EL (cell line): ENCODE data around the gene TMC4.
A peak's percentile ranks its signal among the peaks of the same experiment; 100 is the strongest.

Experiments used
- DNase-seq: peaks from one replicate; pipeline ENCODE4 v3.0.0-alpha.2; 2016

Gene TMC4

GRCh38 chr19:54152878-54153524 is 20.0 kb downstream of the TMC4 start:
- DNase-seq = no peak

DNA sequence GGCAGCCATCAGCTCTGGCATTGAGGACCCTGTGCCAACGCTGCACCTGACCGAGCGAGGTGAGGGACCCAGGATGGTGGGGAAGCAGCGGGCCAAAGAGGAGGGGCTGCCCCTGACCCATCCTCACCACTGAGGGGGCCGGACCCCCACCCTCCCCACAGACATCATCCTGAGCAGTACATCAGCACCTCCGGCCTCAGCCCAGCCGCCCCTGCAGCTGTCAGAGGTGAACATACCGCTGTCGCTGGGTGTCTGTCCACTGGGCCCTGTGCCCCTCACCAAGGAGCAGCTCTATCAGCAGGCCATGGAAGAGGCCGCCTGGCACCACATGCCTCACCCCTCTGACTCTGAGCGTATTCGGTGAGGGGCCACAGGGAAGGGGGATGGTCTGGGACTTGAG is 20.7 kb downstream of the TMC4 start:
- no peak for DNase-seq

DNA sequence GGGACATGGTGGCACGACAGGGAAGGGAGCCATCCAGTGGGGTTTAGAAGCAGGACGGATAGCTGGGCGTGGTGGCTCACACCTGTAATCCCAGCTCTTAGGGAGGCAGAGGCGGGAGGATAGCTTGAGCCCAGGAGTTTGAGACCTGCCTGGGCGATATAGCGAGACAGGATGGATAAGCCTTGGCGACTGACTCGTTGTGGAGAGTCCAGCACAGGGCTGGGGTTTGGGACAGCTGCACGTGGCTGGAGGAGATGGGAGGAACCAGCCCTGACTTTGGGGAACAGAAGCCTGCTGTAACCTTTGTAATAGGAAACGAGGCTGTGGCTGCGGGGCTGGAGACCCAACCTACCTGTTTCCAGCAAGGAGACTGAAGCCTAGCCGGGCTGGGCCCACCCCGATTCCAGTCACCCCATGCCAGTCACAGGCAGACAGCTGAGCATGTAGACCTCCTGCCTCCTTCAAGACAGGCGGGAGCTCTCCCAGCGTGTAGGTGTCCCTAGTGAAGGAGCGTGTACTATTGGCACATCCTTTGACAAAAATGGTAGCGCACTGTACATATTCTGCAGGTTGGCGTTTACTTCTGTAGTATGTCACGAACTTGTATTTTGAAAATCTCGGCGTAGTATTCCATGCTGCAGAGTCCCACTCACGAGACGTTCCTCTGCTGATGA is 21.5 kb downstream of the TMC4 start:
- DNase-seq = no peak

GRCh38 chr19:54149021-54149812 is 23.7 kb downstream of the TMC4 start:
- DNase-seq = no peak

DNA sequence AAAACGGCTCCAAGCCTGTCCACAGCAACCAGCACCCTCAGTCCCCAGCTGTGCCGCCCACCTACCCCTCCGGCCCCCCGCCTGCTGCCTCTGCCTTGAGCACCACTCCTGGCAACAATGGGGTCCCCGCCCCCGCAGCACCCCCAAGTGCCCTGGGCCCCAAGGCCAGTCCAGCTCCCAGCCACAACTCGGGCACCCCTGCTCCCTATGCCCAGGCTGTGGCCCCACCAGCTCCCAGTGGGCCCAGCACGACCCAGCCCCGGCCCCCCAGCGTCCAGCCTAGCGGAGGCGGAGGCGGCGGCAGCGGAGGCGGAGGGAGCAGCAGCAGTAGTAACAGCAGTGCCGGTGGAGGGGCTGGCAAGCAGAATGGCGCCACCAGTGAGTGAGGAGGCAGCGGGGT is 24.8 kb downstream of the TMC4 start:
- no peak for DNase-seq

GRCh38 chr19:54147676-54148075 is 25.3 kb downstream of the TMC4 start:
- DNase-seq = no peak

- no peak for DNase-seq
Observed at GRCh38 chr19:54145541-54146158, 27.3 kb downstream of the TMC4 start.

DNA sequence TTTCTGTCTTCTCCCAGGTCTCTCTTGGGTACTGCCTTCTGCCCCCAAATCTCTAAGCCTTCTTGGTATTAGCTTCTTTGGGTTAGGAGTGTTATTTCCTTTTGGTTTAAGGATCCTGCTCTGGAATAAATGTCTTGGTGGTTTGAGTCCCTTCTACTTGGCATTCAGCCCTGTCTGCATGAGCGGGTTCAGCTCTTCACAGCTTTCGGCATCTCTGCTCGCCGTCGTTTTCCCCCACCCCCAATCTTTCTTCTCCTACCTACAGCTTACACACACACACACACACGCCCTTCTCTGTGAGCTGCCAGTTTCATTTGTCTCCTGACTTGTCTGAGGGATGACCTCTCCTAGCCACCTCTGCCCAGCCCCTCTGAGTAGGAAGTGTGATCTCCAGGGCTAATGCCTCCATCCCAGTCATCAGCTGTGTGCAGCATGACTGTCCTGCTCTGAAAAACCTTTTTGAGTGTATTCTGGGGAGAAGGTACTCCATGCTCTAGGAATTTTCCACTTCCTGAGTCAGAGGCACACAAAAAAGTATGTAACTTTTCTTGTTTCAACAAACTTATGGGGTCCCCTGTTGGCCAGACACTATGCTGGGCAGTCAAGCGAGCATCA is 30.7 kb downstream of the TMC4 start:
- DNase-seq = no peak

GRCh38 chr19:54141356-54141755 is 31.6 kb downstream of the TMC4 start:
- peak; percentile 30 for DNase-seq

DNA sequence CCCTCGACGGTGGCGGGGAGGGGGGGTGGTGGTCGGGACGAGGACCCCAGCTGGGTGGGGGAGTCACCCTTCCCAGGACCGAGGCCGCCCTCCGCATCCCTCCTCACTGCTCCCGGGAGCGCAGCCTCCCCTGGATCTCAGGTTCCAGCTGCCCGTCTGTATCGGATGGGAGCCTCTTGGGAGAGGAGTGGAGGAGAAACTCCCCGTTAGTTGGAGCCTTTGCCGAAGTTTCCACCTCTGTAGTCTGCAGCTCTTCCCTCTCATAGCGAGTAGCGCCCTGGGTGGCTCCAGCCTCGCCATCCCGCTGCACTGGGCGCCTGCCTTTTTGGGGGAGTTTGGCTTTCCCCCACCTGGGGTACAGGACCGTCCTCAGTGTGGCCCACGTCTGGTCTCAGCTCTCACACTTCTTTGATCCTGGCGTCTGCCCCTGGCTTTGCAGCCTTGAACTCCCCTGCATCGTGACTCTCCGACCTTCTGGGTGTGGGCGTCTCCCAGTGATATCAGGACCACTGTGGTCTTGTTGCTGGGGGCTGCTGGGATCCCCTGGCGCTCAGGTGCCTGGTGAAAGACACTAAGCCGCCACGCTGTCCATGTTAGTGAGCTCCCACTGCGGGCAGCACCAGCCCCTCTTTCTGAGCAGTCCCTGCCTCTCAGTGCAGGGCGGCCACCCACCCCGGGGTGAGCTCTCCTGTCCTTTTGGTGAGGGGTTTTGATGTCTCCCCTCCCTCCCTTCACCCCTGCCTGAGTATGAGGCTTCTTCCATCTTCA is 34.3 kb downstream of the TMC4 start:
- no peak for DNase-seq

DNA sequence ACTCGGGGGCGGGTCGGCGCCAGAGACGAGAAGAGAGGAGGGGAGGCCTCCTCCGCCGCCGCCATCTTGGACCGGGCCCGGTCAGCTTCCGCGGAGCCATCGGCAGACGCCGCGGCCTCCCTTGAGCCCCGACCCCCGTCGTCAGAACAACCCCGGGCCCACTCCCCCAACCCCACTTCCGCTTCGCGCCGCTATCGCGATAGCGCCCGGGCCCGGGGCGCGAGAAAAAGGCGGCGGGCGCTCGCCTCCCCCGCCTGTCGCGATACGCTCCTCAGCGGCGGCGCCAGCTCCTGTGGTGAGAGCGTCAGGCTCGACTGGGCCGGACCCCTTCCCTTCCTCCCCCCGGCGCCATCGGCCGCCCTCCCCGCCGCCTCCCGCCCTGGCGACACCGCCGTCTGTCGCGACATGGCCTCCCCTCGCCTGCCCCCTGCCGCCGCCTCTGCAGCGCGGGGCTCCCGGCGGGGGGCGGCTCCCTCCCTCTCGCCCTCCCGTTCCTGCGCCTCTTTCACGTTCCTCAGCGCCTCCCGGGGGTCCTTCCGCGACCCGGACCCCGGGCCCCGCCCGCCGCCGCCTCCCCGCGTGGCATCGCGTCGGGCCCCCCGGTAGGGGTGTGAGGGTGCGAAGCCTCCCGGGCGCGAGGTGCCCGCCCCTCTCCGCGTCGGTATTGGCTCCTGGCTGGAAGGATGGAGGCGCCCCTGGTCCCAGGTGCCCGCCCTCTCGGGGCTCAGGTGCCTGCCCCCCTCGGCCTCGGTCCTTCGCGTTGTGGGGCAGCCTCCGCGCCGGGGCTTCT is 35.1 kb downstream of the TMC4 start, which contains the start of gene CNOT3:
Gene CNOT3 (plus strand): TSS at position 64 of the 790 bp plus-strand sequence. CDS start 5,217 bp downstream, outside the sequence.
- no peak for DNase-seq

DNA sequence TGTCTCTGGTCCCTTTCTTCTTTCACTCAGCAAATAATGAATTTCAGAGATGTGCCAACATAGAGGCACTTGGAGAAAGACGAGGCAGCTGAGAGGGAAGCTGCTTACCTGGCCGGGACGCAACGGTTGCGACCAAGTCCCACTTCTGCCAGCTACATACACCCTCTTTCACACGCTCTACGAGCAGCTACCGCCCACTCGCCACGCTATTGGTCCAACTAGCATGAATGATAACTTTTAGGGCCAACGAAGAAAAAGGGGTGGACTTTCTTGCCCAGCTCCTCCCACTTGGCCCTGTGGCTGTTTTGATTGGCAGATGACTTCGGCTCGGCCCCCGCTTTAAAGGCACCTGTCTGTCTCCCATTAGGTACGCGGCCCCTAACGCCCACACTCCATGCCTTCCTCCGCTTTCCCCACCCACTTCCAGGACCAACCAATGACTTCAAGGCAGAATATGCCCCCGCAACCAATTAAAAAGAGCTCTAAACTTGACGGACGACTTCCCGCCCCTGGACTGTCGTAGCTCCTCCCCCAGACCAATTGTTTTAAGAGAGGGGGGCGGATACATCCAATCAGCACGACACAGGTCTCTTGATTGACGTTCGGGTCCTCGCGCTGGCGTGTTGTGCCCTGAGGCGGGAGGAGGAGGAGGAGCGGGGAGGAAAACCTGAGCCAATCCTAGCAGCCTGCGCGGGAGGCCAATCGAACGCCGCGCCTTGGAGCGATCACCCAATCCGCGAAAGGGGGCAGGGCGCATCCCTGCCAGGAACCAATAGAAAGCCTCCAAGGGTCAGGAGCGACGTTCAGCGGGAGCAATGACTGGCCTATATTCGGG is 35.9 kb downstream of the TMC4 start:
- DNase-seq = peak; percentile 100

DNA sequence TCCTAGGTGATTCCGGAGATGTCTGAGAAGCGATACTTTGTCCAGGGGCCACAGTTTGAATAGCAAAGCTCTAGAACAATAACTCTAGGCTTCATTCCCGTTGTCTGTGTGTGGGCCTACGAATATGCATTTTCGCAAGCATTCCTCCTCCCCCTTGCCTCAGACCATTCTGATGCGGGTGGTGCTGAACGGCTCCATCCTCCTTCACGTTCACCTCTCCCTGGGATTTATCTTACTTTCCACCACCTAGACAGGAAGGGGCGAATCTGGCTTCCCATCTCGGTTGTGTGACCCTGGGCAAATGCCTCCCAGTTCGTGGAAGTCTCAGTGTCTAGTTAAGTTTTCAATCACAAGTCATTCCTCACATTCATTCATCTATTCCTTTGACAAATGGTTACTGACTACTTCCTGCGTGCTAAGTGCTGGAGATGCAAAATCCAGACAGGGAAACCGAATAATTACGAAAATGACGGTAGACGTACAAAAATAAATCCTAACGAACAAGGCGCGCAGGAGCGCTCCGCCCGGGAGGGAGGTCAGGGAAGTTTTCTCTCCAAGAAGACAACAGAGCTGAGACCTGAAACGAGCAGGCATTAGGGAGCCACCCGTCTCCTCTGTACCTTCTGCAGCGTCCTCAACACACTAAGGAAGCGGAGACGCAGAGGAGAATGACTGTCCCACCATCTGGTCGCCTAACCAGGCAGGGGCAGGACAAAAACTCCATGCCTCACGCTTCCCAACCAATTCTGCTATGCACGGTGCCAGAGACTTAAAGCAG is 36.7 kb downstream of the TMC4 start:
- DNase-seq = no peak

DNA sequence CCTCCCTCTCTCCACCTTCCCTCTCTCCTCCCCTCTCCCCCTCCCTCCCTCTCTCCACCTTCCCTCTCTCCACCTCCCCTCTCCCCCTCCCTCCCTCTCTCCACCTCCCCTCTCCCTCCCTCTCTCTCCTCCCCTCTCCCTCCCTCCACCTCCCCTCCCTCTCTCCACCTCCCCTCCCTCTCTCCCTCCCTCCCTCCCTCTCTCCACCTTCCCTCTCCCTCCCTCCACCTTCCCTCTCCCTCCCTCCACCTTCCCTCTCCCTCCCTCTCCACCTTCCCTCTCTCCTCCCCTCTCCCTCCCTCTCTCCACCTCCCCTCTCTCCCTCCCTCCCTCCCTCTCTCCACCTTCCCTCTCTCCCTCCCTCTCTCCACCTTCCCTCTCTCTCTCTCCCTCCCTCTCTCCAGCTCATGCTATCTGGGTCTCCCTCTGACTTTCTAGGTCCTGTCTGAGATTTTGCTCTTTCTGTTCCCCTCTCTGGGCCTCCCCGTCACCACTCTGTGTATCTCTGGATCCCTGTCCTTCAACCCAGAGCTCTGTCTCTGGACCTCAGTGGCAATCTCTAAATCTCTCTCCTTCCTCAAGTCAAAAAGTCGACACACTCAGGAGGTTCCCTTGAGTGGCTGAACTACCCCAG is 38.9 kb downstream of the TMC4 start:
- DNase-seq = no peak

- DNase-seq = peak; percentile 34
Observed at GRCh38 chr19:54133312-54133956, 39.5 kb downstream of the TMC4 start.

- no peak for DNase-seq
Observed at GRCh38 chr19:54129617-54129996, 43.4 kb downstream of the TMC4 start.

DNA sequence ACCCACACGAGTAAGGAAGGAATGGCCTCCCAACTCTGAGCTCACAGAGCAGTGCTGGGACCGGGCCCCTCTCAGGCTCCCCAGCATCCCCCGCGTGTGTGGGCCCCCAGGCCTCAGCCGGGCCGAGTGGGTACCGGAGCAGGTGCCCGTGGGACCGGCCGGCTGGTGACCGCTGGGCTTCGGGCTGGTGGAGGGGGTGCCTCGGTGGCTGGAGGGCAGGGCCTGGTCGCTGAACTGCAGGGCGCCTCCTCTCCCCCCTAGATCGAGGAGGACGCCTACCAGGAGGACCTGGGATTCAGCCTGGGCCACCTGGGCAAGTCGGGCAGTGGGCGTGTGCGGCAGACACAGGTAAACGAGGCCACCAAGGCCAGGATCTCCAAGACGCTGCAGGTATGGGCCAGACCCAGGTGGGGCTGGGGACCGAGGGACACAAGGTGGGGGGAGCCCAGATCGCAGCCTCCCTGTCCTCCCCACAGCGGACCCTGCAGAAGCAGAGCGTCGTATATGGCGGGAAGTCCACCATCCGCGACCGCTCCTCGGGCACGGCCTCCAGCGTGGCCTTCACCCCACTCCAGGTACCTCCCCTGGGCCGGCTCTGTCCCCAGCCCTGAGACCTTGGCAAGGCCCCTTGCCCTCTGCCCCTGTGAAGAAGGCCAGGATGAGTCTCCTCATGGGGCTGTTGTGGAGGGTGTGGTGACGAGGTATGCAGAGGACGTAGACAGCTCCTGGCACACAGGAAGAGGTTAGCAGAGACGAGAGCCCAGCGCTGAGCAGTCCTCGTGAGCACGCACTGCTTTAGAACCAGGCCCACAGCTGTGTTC is 44.0 kb downstream of the TMC4 start:
- no peak for DNase-seq

DNA sequence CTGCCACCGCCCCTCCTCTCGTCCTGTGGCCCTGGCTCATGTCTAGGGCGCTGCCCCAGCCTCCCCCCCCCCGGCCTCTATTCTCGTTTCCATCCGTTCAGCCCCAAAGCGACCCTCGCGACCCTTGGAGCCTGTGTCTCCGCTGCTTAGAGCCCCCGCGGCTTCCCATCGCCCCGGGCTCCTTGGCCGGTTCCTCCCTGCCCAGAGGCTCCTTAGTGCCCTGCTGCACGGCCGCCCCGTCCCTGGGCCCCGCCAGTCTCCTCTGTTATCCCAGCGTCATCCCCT is 44.6 kb downstream of the TMC4 start:
- DNase-seq = no peak
